DMS114 treated with DMSO at 0.1 percent for 48 hours (cell line): ENCODE results near the gene MEAK7.

Experiments used
- DNase-seq: peaks from one replicate; lab custom pipeline; 2025; ENCODE audit not compliant: unreplicated experiment; lab: John Stamatoyannopoulos, UW

MEAK7 gene

GRCh38 chr16:84513666-84514065 lies 9.2 kb upstream of the MEAK7 start:
- no peak for DNase-seq

DNA sequence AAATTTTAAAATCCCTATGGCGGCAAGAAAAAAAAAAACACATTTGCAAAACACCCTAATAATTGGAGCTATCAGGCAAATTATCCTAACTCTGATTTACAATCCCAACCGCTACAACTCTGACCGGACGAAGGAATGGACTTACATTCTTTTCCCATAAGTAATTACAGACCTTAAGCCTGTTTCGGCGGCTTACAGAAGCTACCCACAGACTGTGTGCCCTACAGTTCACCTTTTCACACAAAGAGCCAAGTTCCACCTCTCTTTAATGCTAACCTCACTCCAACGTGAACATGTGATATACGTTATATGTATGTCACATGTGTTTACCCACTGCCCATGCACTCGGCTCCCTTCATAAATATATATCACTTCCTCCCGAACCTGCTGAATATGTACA lies 8.7 kb upstream of the MEAK7 start:
- no peak for DNase-seq

DNA sequence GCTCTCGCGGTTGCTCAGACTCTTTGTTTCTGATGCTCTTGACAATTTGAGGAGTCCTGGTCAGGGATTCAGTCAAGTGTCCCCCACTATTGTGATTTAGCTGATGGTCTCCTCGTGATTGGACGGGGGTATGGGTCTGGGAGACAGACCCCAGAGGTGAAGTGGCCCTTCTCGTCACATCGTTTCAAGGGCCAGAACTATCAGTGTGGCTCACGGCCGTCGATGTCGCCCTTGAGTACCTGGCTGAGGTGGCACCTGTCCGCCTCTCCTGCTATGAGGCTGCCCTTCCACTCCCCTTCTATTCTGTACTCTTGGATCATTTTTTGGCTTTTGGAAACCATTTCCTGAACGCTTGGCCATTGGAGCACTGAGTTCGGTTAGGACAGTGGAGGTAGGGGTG lies 7.4 kb upstream of the MEAK7 start:
- DNase-seq: no peak

- DNase-seq: peak; percentile 76
These were observed 6.8 kb upstream of the MEAK7 start for GRCh38 chr16:84511180-84511800.

DNA sequence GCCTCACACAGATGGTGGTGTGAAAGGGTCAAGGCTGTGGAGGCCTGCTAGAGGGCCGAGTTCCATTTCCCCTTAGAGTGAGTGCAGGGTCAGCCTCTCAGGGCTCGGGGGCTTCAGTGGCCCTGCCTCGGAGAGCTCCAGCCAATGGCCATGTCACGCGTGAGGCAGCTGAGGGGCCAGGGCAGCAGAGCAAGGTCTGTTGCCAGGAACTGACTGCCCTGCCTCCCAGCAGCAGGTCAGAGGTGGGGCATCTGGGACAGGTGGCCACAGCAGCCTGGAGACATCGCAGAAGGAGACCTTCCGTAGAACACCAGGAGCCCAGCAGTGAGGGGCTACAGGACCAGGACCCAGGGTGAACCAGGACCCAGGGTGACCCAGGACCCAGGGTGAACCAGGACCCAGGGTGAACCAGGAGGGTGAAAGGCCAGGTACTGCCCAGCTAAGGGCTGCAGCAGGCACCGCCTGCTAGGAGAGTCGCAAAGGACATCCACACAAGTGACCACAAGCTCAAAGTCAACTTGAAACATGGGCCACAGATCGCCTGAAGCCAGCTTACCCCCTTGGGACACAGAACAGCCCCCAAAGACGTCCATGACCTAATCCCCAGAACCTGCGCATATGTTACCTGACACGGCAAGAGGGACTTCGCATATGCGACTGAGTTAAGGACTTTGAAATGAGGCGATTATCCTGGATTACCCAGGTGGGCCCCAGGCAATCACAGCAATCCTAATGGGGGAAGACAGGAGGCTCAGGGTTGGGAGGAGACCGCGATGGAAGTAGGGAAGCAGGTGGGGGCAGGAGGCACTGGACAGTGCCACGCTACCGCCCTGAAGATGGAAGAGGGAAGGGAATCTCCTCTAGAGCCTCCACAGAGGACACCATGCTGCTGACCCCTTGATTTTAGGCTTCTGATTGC lies 4.8 kb upstream of the MEAK7 start:
- no peak for DNase-seq

DNA sequence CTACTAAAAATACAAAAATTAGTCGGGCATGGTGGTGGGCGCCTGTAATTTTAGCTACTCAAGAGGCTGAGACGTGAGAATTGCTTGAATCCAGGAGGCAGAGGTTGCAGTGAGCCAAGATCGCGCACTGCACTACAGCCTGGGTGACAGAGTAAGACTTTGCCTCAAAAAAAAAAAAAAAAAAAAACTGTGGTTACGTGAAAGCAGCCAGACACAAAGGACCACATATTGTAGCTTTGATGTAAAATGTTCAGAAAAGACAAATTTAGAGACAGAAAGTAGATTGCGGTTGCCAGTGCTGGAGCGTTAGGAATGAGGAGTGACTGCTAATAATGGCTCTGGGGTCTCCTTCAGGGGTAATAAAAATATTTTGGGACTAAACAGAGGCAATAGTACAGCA lies 4.0 kb upstream of the MEAK7 start:
- DNase-seq: no peak

DNA sequence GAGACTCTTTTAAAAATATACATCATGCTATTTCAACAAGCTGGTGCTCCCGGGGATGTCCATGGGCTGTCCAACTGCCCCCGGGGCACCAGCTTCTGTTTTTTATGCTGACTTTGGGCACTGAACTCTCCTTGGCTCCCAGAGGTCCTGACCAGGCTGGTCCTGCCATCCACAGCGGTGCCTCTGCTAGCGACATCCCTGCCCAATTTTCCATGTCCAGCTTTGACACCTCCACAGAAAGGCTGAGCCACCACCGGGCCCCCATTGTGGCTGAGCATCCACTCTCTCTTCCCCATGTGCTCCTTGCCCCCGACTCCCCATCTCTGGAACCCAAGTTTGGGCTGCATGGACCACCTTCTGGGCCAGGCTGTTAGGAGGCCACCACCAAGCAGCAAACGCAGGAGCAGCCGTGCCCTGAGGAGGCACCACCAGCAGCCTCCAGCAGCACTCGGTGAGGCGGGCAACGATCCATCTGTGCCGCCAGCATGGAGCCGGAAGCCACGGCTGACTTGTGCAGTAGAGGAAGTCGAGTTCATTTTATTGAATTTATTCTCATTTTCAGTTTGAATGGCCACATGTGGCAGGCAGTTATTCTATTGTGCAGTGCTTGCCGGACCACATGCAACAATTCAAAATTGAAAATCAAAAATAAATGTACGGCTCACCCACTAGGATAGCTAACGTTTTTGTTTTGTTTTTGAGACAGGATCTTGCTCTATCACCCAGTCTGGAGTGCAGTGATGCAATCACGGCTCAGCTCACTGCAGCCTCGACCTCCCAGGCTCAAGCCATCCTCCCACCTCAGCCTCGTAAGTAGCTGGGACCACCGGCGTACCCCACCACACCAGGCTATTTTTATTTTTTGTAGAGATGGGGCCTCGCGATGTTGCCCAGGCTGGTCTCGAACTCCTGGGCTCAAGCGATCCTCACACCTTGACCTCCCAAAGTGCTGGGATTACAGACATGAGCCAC lies 2.8 kb upstream of the MEAK7 start:
- DNase-seq: no peak

- DNase-seq: no peak
These were observed 1.1 kb upstream of the MEAK7 start for GRCh38 chr16:84505249-84506187.

DNA sequence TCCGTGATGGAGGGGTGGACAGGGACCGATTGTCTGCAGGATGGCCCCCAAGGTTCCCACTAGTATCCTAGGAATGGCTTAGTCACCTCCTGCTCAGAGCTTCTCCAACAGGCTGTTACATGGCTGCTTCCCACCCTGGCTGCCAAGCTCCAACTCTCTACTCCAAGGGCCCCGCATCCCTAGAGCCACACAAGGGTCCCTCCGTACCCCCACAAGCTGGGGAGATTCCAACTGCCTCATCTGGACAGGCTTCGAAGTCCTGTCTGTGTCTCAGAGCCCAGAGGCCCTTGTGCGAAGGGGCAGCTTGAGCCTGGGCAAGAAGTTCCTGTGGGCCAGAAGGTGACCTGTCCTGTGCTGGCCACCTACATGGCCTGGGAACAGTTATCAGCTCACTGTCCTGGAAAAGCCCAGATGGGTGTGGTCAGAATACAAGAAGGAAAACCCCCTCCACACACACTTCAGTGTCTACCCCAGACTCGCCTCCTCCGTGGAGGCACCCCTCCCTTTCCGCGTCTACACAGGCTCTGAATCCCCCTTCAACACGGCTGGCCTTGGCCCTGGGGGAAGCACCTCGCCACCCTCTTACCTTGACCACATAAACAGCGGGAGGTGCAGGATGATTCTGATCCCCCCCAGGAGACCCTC lies 586 bp downstream of the MEAK7 start:
- DNase-seq: no peak

- DNase-seq: no peak
These were observed 1.9 kb downstream of the MEAK7 start for GRCh38 chr16:84502581-84502980.

GRCh38 chr16:84502075-84502474 lies 2.4 kb downstream of the MEAK7 start:
- no peak for DNase-seq

DNA sequence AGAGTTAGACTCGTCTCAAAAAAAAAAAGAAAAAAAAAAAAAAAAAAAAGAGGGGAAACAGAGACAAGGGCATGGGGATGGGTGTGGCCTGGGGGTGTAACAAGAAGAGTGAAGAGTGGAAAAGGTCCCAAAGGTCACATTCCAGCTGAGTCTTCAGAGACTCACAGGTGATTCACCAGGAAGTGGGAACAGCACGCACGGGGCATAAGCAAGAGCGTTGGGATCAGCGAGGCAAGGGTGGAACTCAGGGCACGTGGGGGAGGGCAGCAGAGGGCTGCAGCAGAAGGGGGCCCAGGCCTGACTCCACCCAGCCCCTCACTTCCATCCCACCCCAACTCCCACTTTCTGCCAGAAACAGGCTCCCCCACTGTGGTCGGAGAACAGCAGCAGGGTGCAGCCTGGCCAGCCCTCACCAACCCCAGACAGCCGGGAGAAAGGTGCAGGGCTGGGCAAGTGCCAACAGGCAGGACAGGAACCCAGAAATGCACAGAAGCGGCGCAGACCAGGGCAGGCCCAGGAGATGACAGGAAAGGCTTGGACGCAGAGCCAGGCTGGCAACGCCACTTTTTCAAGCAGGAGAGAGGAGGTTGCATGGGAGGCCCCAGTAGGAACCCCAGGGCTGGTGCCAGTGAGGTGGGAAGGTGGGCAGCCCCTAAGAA lies 3.3 kb downstream of the MEAK7 start:
- no peak for DNase-seq

GRCh38 chr16:84500531-84500930 lies 3.9 kb downstream of the MEAK7 start:
- no peak for DNase-seq

DNA sequence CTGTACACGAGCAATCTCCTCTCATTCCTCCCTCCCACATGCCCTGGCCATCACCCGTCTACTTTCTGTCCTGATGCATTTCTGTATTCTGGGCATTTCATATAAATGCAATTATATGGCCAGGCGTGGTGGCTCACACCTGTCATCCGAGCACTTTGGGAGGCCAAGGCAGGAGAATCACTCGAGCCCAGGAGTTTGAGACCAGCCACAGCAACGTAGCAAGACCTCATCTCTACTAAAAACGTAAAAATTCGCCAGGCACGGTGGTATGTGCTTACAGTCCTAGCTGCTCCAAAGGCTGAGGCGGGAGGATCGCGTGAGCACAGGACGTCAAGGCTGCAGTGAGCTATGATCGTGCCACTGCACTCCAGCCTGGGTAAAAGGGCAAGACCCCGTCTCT lies 4.8 kb downstream of the MEAK7 start:
- no peak for DNase-seq

- no peak for DNase-seq
These were observed 5.4 kb downstream of the MEAK7 start for GRCh38 chr16:84498859-84499620.

DNA sequence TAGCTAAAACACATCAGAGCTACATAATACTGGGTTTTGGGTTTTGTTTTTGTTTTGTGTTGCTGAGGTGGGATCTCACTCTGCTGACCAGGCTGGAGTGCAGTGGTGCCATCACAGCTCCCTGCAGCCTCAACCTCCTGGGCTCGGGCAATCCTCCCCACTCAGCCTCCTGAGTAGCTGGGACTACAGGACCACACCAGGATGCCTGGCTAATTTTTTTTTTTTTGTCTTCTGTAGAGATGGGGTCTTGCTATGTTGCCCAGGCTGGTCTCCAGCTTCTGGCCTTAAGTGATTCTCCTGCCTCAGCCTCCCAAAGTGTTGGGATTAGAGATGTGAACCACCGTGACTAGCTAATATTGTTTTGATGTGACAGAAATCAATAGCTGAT lies 6.2 kb downstream of the MEAK7 start:
- no peak for DNase-seq

- no peak for DNase-seq
These were observed 6.8 kb downstream of the MEAK7 start for GRCh38 chr16:84497418-84498222.

DNA sequence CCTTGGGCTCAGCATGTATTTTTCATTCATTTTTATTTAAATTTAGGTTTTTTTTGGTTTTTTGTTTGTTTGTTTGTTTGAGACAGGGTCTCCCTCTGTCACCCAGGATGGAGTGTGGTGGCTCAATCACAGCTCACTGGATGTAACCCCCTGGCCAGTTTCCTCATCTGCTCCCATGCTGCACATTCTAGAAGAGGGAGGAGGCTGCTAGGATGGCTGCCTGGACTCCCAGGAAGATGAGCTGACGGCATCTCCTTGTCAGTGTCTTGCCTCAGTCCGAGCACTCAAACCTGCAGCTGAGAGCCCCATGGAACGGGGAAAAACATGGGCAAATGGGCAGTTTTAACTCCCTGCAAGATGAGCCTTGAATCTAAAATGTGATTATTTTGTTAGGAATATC lies 7.5 kb downstream of the MEAK7 start:
- DNase-seq: no peak
